GM23248 (cell line): ENCODE results near the gene SLC5A1.

Source experiments
- EZH2 ChIP-seq: fragments of 200-600 bp; sonication (generic); IDR thresholded peaks from 2 replicates; pipeline ENCODE4 v1.6.1; 2018; ENCODE audit warnings: antibody characterized with exemption, mild to moderate bottlenecking; ENCODE audit not compliant: insufficient read depth, poor library complexity, severe bottlenecking
- EZH2phosphoT487 ChIP-seq: fragments of 200-600 bp; sonication (generic); IDR thresholded peaks from 2 replicates; pipeline ENCODE4 v1.6.1; 2018; ENCODE audit warnings: antibody characterized with exemption, moderate library complexity, mild to moderate bottlenecking, low read depth; ENCODE audit not compliant: insufficient read depth

- TF ChIP-seq EZH2phosphoT487, result no peak
- TF ChIP-seq EZH2, result no peak
Measured at GRCh38 chr22:32123657-32124056, 80.6 kb downstream of the SLC5A1 start.
